CD4-positive, alpha-beta T cell treated with Interleukin-2 at 100 ng/mL for 4 hours (primary cell): ENCODE data around the gene TNNI3.
"Not testable (repeated sequence)": the region's sequence is repeated elsewhere in the genome, so short reads cannot be mapped to it uniquely, and the experiment has no call there.

ENCODE experiments used
- DNase-seq: peaks from one replicate; pipeline ENCODE4 v3.0.0-alpha.2; 2020; ENCODE audit warnings: low spot score

The TNNI3 gene

GRCh38 chr19:55157064-55157908 is at the start of gene TNNI3:
Gene TNNI3 (minus strand): TSS chr19:55157732. CDS start chr19:55157589, 143 bp downstream.
- no peak for DNase-seq

GRCh38 chr19:55206664-55207500 is 49.4 kb upstream of the TNNI3 start:
- peak; percentile 10 for DNase-seq

- DNase-seq, result not testable (repeated sequence)
Measured at GRCh38 chr19:55202199-55202598, 44.7 kb upstream of the TNNI3 start.

GRCh38 chr19:55199620-55200204 is 42.2 kb upstream of the TNNI3 start:
- no peak for DNase-seq

GRCh38 chr19:55198651-55199050 is 41.1 kb upstream of the TNNI3 start:
- no peak for DNase-seq

- DNase-seq, result no peak
Measured at GRCh38 chr19:55197528-55197927, 40.0 kb upstream of the TNNI3 start.

GRCh38 chr19:55196803-55197202 is 39.3 kb upstream of the TNNI3 start:
- DNase-seq, result no peak

- no peak for DNase-seq
Measured at GRCh38 chr19:55193481-55193880, 35.9 kb upstream of the TNNI3 start.

GRCh38 chr19:55189403-55189835 is 31.9 kb upstream of the TNNI3 start:
- DNase-seq, result no peak

- DNase-seq, result no peak
Measured at GRCh38 chr19:55188625-55189024, 31.1 kb upstream of the TNNI3 start.

- no peak for DNase-seq
Measured at GRCh38 chr19:55186080-55186479, 28.5 kb upstream of the TNNI3 start.

- DNase-seq, result no peak
Measured at GRCh38 chr19:55181740-55182139, 24.2 kb upstream of the TNNI3 start.

- peak; percentile 61 for DNase-seq
Measured at GRCh38 chr19:55179606-55180484, 22.3 kb upstream of the TNNI3 start, which contains the start of gene SYT5. Gene SYT5 (minus strand): TSS chr19:55180289. CDS start chr19:55179041, 1,248 bp downstream.

GRCh38 chr19:55178781-55179599 is 21.5 kb upstream of the TNNI3 start:
- peak; percentile 93 for DNase-seq

GRCh38 chr19:55176076-55176475 is 18.5 kb upstream of the TNNI3 start:
- DNase-seq, result no peak

GRCh38 chr19:55175117-55175867 is 17.8 kb upstream of the TNNI3 start:
- no peak for DNase-seq

- no peak for DNase-seq
Measured at GRCh38 chr19:55174425-55175116, 17.0 kb upstream of the TNNI3 start.

GRCh38 chr19:55173714-55174409 is 16.3 kb upstream of the TNNI3 start:
- DNase-seq, result peak; percentile 7
